Activated CD4-positive, CD25-positive, alpha-beta regulatory T cell treated with anti-CD3 and anti-CD28 coated beads, Interleukin-2, amount 50 U/mL, for 72 hours (primary cell): Measurements from ENCODE around the gene COPG1.
A peak's percentile ranks its signal among the peaks of the same experiment; 100 is the strongest.
"Not testable (repeated sequence)": the region's sequence is repeated elsewhere in the genome, so short reads cannot be mapped to it uniquely, and the experiment has no call there.

Experiments used
- DNase-seq: peaks from one replicate; pipeline ENCODE4 v3.0.0; 2021

The COPG1 gene

GRCh38 chr3:129245641-129246306, 3.6 kb upstream of the COPG1 start:
- peak; percentile 66 for DNase-seq

GRCh38 chr3:129246636-129247035, 2.8 kb upstream of the COPG1 start:
- no peak for DNase-seq

DNA sequence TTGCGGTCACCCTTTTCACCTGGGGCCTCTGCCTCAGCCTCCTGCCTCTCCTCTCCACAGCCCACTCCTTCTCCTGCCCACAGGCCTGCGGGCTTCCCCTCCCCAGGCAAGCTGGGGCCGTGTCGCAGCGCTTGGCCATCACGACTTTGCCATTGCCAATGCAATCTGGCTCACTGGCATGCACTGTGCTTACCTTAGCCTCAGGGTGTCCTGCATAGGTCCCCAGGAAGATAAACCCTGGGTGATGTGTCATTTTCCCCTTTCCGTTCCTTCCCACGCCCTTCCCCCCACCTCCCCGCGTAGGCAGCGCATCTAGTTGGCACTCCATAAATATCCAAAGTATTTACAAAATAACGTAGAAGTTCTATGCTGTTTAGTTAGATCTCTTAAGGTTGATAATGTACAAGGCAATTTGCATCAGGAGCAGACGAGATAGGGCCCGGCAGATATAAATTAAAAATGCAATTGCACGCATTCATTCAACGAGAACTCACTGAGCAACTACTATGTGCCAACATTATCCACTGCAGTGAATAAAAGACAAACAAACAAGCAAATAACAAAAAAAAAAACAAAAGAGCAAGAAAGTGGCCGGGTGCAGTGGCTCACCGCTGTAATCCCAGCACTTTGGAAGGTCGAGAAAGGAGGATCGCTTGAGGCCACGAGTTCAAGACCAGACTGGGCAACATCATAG, 973 bp upstream of the COPG1 start:
- no peak for DNase-seq

GRCh38 chr3:129252748-129253147, 3.3 kb downstream of the COPG1 start:
- DNase-seq: no peak

DNA sequence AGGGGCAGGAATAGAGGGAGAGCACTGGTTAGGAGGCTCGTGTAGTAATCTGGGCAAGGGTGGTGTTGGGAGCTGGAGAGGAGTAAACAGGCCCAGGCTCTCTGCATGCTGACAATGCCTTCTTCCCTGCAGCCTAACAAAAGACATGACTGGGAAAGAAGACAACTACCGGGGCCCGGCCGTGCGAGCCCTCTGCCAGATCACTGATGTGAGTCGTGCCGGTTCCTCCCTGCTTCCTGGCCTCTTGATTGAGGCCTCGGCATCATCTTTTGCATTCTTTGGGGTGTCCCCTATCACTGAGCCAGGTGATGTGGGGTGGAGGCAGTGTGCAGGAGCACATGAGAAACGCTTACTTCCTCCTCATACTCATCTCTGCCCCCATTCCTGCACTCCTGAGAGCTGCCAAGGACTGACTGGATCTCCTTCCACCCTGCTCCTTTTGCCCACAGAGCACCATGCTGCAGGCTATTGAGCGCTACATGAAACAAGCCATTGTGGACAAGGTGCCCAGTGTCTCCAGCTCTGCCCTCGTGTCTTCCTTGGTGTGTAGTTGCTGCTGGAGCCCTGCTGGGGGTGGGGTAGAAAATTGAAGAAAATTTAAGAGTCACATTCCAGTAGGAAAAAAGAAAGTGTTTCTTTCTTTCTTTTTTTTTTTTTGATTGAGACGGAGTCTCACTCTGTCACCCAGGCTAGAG, 5.3 kb downstream of the COPG1 start:
- DNase-seq: no peak

GRCh38 chr3:129256270-129256669, 6.9 kb downstream of the COPG1 start:
- DNase-seq: no peak

DNA sequence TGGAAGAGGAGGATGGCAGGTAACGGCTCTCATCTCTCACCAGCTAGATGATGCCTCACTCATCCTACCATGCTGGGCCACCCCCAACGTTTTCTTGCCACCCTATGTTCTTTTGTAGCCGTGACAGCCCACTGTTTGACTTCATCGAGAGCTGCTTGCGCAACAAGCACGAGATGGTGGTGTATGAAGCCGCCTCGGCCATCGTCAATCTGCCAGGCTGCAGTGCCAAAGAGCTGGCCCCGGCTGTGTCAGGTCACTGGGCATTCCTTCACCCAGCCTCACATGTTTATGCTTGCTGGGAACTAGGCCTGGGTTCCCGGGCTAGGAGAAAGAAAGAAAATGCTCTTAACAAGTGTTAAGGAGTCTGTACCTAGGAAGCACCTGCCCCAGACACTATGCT, 8.2 kb downstream of the COPG1 start:
- no peak for DNase-seq

DNA sequence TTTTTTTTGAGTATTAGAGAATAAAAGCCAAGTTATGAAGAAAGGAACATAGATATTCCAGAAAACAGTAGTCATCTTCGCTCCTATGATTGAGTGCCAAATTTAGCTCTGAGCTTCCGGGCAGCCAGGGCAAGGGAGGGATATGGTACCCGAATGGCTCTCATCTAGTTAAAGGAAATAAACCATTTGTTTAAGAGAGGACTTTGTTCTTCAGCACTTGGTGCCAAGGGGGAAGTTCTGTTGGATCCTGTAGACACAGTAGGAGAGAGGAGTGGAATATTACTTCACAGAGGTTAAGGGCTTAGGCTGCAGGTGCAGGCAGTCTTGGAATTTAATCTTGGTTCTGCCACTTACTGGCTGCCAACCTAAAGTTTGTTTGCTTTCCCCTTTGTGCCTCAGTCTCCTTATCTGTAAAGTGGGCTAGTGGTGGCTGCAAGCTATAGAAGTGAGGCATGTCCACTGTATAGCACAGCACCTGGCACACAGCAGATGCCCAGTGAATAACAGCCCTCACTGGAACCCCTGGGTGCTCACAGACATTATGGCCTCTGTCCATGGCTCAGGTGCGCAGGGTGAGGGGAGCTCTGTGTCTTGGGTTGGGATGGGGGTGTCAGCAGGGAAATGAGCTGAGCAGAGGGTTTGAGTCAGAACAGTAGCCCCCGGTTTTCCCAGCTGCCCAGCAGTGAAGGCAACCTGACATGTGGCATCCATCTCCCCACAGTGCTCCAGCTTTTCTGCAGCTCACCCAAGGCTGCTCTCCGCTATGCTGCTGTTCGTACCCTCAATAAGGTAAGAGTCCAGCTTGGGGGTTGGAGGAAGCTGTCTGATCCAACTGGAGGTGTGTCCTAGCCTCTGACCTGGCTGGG, 10.4 kb downstream of the COPG1 start:
- DNase-seq: no peak

GRCh38 chr3:129260606-129261005, 11.2 kb downstream of the COPG1 start:
- no peak for DNase-seq

DNA sequence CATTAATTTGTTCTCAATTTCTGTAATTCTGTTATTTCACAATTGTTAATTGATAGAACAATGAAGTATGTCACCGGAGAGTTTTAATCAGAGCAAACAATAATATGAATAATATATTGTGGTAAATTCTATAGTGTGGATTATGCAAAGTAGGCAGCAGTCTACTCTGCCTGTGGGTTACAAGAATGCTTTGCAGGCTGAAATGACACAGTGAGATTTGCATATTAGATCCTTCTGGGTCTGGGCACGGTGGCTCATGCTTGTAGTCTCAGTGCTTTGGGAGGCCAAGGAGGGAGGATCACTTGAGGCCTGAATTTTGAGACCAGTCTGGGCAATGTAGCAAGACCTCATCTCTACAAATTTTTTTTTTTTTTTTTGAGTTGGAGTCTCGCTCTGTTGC, 12.5 kb downstream of the COPG1 start:
- DNase-seq: no peak

- no peak for DNase-seq
Observed at GRCh38 chr3:129263161-129263910, 13.9 kb downstream of the COPG1 start.

- DNase-seq: not testable (repeated sequence)
Observed at GRCh38 chr3:129264994-129265393, 15.6 kb downstream of the COPG1 start.

- no peak for DNase-seq
Observed at GRCh38 chr3:129266651-129267050, 17.2 kb downstream of the COPG1 start.

DNA sequence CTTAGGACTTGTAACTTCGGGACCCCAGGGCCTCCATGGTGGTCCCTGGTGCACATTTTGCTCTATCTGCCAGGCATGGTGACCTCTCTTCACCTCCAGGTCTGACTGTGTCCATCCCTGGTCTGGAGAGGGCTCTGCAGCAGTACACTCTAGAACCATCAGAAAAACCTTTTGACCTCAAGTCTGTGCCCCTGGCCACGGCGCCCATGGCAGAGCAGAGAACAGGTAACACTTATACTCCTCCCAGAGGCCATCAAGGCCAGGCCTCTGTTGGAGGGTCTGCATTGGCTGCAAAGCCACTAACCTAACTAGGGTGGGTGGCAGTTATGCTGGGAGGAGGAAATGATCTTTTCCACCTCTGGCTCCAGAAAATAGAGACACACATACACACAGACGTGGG, 19.0 kb downstream of the COPG1 start:
- no peak for DNase-seq

DNA sequence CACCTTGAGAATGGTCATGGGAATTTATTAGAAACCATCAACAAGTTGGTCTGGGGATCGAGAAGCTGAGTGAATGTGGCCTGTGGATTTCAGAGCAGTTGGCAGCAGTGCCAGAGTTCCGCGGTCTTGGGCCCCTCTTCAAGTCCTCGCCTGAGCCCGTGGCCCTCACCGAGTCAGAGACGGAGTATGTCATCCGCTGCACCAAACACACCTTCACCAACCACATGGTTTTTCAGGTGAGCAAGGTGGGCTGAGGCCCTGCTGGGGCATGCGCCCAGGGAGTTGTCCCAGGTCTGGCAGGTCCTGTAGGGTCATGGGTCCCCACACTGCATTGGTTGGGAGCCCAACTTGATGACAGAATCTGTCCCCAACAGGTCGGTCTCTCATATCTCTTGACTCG, 22.3 kb downstream of the COPG1 start:
- no peak for DNase-seq

DNA sequence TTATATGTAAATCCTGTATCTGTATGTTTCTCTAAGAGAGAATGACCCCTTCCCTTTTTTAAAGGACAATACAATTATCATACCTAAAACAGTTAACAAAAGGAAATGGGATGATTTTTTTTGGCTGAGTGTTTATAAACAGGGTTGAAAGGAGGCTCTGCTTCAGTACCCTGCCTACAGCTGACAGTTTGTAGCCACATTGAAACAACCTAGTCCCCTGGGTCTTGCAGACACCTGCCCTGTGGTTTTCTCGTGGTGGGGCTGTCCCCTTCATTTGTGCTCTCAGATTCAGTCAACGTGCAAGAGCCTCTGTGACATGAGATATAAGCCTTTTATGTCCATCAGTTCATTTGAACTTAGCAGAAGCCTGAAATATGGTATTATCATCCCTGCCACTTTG, 27.0 kb downstream of the COPG1 start:
- no peak for DNase-seq

DNA sequence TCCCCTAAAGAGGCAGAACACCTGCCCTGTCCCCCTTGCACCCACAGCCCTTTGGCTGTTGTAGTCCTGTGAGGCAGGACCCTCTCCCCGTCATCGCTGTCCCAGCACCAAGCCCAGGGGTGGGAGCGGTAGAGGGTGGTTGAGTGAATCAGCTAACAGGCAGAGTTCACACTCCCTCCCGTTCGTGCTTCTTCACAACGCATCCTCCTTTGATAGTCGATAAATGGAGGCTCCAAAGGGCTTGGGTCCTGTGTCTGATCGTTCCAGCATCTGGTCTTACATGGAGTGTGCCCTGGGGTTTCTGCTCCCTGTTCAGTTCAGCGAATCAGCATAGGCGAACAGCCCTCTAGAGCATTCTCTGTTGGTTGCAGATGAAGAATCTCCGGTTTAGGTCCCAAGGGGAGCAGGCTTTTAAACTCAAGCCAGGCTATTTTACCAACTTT, 28.4 kb downstream of the COPG1 start:
- DNase-seq: no peak

- peak; percentile 96 for DNase-seq
Observed at GRCh38 chr3:129278439-129278965, 29.1 kb downstream of the COPG1 start, which contains the start of gene HMCES. Gene HMCES (plus strand): TSS chr3:129278870. CDS start chr3:129279733, 863 bp downstream.

DNA sequence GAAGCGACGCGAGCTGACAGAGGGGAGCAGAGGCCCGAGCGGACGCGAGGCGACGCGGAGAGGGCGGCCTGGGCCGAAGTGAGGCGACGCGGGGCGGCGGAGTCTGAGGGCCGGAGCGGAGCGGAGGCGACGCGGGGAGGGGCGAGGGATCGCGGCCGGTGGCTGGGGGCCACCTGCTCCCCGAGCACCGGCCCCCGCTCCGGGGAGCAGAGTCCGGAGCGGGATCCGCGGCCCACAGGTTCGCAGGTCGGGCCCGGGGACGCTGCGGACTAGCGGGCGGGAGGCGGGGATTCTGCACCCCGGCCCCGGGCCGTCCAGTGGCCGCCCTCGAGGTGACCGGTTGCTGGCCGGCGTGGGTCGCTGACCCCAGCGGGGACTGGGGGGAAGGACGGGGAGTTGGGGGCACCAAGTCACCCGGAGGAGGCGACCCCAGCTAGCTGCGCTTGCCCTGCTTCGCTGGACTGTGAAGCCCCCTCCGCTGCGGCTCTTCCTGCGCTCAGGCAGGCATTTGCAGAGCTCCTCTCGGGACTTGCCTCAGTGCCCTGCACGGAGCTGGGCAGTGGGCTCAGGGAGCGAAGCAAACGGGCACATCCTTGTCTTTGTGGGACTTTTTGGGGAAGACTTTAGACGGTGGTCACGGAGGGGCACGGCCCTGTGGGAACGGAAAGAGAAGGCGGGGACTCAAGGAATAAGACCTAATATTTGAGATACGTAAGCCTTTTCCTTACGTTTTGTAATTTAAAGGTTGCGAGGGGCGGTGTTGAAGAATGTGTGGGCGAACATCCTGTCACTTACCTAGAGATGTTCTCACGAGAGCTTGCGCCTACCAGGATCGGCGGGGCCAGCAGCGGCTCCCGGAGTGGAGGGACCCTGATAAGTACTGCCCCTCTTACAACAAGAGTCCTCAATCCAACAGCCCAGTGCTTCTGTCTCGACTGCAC, 29.8 kb downstream of the COPG1 start:
- peak; percentile 59 for DNase-seq

- no peak for DNase-seq
Observed at GRCh38 chr3:129280183-129280582, 30.8 kb downstream of the COPG1 start.

DNA sequence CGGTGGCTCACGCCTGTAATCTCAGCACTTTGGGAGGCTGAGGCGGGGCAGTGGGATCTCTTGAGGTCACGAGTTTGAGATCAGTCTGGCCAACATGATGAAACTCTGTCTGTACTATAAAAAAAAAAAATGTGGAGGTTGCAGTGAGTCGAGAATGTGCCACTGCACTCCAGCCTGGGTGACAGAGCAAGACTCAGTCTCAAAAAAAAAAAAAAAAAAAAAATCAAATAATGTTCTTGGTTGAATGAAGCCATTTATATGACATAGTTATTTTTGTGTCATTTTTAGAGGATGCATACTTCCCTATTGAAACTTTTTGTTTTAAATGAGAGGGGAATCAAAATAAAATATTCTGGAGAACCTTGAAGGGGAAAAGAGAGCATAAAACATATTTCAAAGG, 32.3 kb downstream of the COPG1 start:
- DNase-seq: no peak
